GM21576 (cell line): Measurements from ENCODE around the gene MATN1.

Source experiments
- ATAC-seq: cut with Tn5 transposase; IDR thresholded peaks from one replicate; pipeline ENCODE4 v1.9.1; 2021; ENCODE audit warnings: mild to moderate bottlenecking, moderate library complexity; ENCODE audit not compliant: unreplicated experiment

MATN1 gene

GRCh38 chr1:30665216-30666010 lies 58.0 kb downstream of the MATN1 start:
- no peak for ATAC-seq

- no peak for ATAC-seq
Measured at GRCh38 chr1:30664103-30664755, 59.2 kb downstream of the MATN1 start.

- ATAC-seq, result no peak
Measured at GRCh38 chr1:30663596-30664091, 59.7 kb downstream of the MATN1 start.

GRCh38 chr1:30662291-30662840 lies 61.0 kb downstream of the MATN1 start:
- ATAC-seq, result no peak

- no peak for ATAC-seq
Measured at GRCh38 chr1:30661311-30661710, 62.1 kb downstream of the MATN1 start.
